Ovary (tissue), 3 donors: ENCODE data around the gene CEP104.

Experiments used
- EP300 ChIP-seq: sonication (generic); formaldehyde crosslinking; IDR thresholded peaks from one replicate; pipeline ENCODE4 v1.6.1; 2017; ENCODE audit warnings: antibody characterized with exemption
- POLR2A ChIP-seq: fragments of 450-650 bp; IDR thresholded peaks from one replicate; pipeline ENCODE4 v1.6.1; 2017; ENCODE audit warnings: antibody characterized with exemption, mild to moderate bottlenecking, moderate library complexity
- TF ChIP-seq, protein P1 (sequence below), 3 donors: fragments of 450-650 bp in 2 of 3; fragments of 200-600 bp in 1 of 3; IDR thresholded peaks; one replicate each; pipeline versions ENCODE4 v1.5.1 to v1.8.0; 2016 to 2022; ENCODE audit warnings: antibody characterized with exemption in 3 of 3, mild to moderate bottlenecking in 1 of 3
- donor health status: DM: no; HTN: no; CAD: no.

GRCh38 chr1:3879099-3879498, 22.1 kb upstream of the CEP104 start:
- TF ChIP-seq POLR2A = no peak
- TF ChIP-seq, protein P1, sequence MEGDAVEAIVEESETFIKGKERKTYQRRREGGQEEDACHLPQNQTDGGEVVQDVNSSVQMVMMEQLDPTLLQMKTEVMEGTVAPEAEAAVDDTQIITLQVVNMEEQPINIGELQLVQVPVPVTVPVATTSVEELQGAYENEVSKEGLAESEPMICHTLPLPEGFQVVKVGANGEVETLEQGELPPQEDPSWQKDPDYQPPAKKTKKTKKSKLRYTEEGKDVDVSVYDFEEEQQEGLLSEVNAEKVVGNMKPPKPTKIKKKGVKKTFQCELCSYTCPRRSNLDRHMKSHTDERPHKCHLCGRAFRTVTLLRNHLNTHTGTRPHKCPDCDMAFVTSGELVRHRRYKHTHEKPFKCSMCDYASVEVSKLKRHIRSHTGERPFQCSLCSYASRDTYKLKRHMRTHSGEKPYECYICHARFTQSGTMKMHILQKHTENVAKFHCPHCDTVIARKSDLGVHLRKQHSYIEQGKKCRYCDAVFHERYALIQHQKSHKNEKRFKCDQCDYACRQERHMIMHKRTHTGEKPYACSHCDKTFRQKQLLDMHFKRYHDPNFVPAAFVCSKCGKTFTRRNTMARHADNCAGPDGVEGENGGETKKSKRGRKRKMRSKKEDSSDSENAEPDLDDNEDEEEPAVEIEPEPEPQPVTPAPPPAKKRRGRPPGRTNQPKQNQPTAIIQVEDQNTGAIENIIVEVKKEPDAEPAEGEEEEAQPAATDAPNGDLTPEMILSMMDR (IDR thresholded peaks at IDR 0.05) = no peak
- TF ChIP-seq EP300 = no peak
